GM23338 (cell line): ENCODE data around the gene R3HDM2. TPM values are rescaled to one million over a fixed set of nuclear protein-coding genes. Genes with fewer than 3 reads are reported as not detected.

Experiments used
- ATAC-seq: fragments of 200-7000 bp; cut with Tn5 transposase; 3 replicates; pipeline ENCODE4 v1.9.1; 2020
- DNase-seq: peaks from one replicate; pipeline ENCODE4 v3.0.0-alpha.2; 2015; ENCODE audit warnings: low spot score
- H2AFZ ChIP-seq: fragments of 200-600 bp; sonication (generic); 2 replicates; pipeline ENCODE4 v1.8.0; 2016; ENCODE audit warnings: antibody characterized with exemption, mild to moderate bottlenecking, moderate library complexity
- H3F3A ChIP-seq: fragments of 200-600 bp; sonication (generic); replicated peaks from 2 replicates; pipeline ENCODE4 v1.8.0; 2017; ENCODE audit warnings: antibody characterized with exemption, mixed run types, low read depth
- H3K27ac ChIP-seq: fragments of 200-600 bp; sonication (generic); 2 replicates; pipeline ENCODE4 v1.6.1; 2016; ENCODE audit warnings: low read depth
- H3K27me3 ChIP-seq: fragments of 200-600 bp; sonication (generic); 2 replicates; pipeline ENCODE4 v1.8.0; 2016; ENCODE audit warnings: mild to moderate bottlenecking, mixed run types, moderate library complexity; ENCODE audit not compliant: insufficient read depth
- H3K36me3 ChIP-seq: fragments of 200-600 bp; sonication (generic); 2 replicates; pipeline ENCODE4 v1.8.0; 2016; ENCODE audit warnings: mild to moderate bottlenecking; ENCODE audit not compliant: insufficient read depth
- H3K4me1 ChIP-seq: fragments of 200-600 bp; sonication (generic); 2 replicates; pipeline ENCODE4 v1.8.0; 2016; ENCODE audit warnings: mild to moderate bottlenecking, moderate library complexity; ENCODE audit not compliant: insufficient read depth
- H3K4me2 ChIP-seq: fragments of 200-600 bp; sonication (generic); 2 replicates; pipeline ENCODE4 v1.7.1; 2017; ENCODE audit warnings: mixed run types
- H3K4me3 ChIP-seq: fragments of 200-600 bp; sonication (generic); 2 replicates; pipeline ENCODE4 v1.6.1; 2016; ENCODE audit warnings: mixed run types
- H3K79me2 ChIP-seq: fragments of 200-600 bp; sonication (generic); replicated peaks from 2 replicates; pipeline ENCODE4 v1.8.0; 2017; ENCODE audit warnings: mild to moderate bottlenecking; ENCODE audit not compliant: insufficient read depth
- H3K9me2 ChIP-seq: fragments of 200-600 bp; sonication (generic); 2 replicates; pipeline ENCODE4 v1.8.0; 2017; ENCODE audit not compliant: insufficient read depth
- H4K20me1 ChIP-seq: fragments of 200-600 bp; sonication (generic); replicated peaks from 2 replicates; pipeline ENCODE4 v1.8.0; 2017; ENCODE audit warnings: mild to moderate bottlenecking; ENCODE audit not compliant: insufficient read depth
- H3K27ac Mint-ChIP-seq: 2 replicates; pipeline ENCODE4 v1.8.0; 2020; ENCODE audit warnings: inconsistent platforms, mild to moderate bottlenecking, moderate library complexity, mixed read lengths
- H3K27me3 Mint-ChIP-seq: 3 replicates; pipeline ENCODE4 v1.8.0; 2022; ENCODE audit warnings: low read depth, mild to moderate bottlenecking, moderate library complexity, mixed read lengths, inconsistent platforms; ENCODE audit not compliant: insufficient read depth, poor library complexity
- H3K36me3 Mint-ChIP-seq: 3 replicates; pipeline ENCODE4 v1.8.0; 2021; ENCODE audit warnings: low read depth, mild to moderate bottlenecking, inconsistent platforms, moderate library complexity, mixed read lengths
- H3K4me1 Mint-ChIP-seq: 3 replicates; pipeline ENCODE4 v1.8.0; 2020; ENCODE audit warnings: mild to moderate bottlenecking, inconsistent platforms, mixed read lengths
- H3K4me3 Mint-ChIP-seq: 3 replicates; pipeline ENCODE4 v1.8.0; 2021; ENCODE audit warnings: moderate library complexity, mild to moderate bottlenecking, inconsistent platforms, mixed read lengths
- H3K9me3 Mint-ChIP-seq: 3 replicates; pipeline ENCODE4 v1.8.0; 2020; ENCODE audit warnings: moderate library complexity, mild to moderate bottlenecking, inconsistent platforms, mixed read lengths
- CREB1 ChIP-seq: fragments of 250-450 bp; sonication (Bioruptor Pico); IDR thresholded peaks from 2 replicates; pipeline ENCODE4 v1.5.0; 2020; ENCODE audit warnings: low read depth, mild to moderate bottlenecking, moderate library complexity
- NANOG ChIP-seq: IDR thresholded peaks from 2 replicates; pipeline ENCODE4 v1.6.1; 2016; ENCODE audit warnings: antibody characterized with exemption, borderline replicate concordance
- STAT1 ChIP-seq: IDR thresholded peaks from one replicate; pipeline ENCODE4 v1.6.1; 2016; ENCODE audit warnings: antibody characterized with exemption; ENCODE audit not compliant: unreplicated experiment
- polyA plus RNA-seq: library from polyadenylated mRNA; unstranded; fragments of >200 nt; fragmentation: Nextera tagmentation; extraction: Ambion mirVana; gene quantifications from 2 replicates; pipeline ENCODE4 v1.2.1, GENCODE V29; 2016
- total RNA-seq: library from RNA; depleted of rRNA; stranded (reverse); fragments of >200 nt; shearing (Covaris generic); gene quantifications from 2 replicates; pipeline ENCODE4 v1.2.3, GENCODE V29; 2014
- TF ChIP-seq, protein P1 (sequence below), 2 experiments: fragments of 200-600 bp in 1 of 2; sonication (generic) in 1 of 2; conservative IDR thresholded peaks; 2 replicates each; pipeline versions ENCODE4 v1.5.1 to v1.6.1; 2016 to 2017; ENCODE audit warnings: antibody characterized with exemption in 2 of 2, low read depth in 2 of 2, mild to moderate bottlenecking in 2 of 2, moderate library complexity in 1 of 2
- TF ChIP-seq, protein P2 (sequence below): IDR thresholded peaks from 2 replicates; pipeline ENCODE4 v1.6.1; 2016; ENCODE audit warnings: antibody characterized with exemption

The R3HDM2 gene
- total and polyA plus RNA-seq, 2 experiments from 2014 or later = 9.6 to 19.6 TPM

DNA sequence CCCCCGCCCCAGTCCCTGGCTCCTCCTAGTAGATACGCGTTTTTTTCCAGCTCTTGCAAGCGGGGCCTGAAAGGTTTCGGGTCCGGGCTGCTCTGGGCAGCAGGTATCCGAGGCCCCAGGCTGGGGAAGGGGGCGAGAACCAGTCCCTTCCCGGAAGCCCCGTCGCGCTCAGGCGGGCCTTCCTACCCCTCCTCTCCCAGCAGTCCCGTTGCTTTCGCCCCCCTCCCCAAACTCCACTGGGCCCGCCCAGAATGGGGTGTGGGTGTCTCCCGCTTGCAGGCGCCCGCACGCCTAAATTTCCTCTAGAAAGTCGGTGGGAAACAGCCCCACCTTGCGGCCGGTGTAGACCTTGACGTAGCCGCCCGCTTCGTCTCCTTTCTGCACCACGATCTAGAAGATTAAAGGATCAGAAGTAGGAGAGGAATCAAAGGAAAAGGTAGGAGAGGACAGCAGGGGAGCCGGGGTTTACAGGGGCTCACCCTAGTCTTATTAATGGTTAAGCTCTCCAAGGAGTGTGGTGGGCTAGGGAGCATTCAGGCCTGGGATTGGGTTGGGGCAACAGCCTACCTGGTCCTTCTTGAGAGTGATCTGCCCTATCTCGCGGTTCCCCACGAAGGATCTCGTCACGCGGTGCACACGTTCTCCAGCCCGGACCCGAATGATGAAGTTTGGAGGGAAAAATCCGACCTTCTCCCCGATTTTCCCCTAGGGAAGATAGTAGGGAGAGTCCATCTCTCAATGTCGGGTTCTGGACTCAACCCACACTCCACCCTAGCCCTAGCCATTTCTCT lies 187.1 kb downstream of the R3HDM2 start:
- Mint-ChIP-seq H3K27me3 (peaks cover 72% of the 10 kb centered on the region), H3K36me3 (no peaks in the 10 kb centered on the region; the same call in 2 of the 3 replicates), H3K27ac (no peak overlapping the region), H3K4me3 (peak overlapping the region; percentile 79), H3K4me1 (peaks cover 60% of the 10 kb centered on the region), H3K9me3 (no peaks in the 10 kb centered on the region)
- peak; percentile 17 for ATAC-seq
- Histone ChIP-seq H3K4me3 (peak overlapping the region; percentile 85), H3K4me2 (peak overlapping the region; percentile 99), H2AFZ (peak overlapping the region; percentile 14; the same call in 1 of the 2 replicates), H4K20me1 (no peaks in the 10 kb centered on the region; the same call in 1 of the 2 replicates), H3K79me2 (no peaks in the 10 kb centered on the region), H3K36me3 (no peaks in the 10 kb centered on the region), H3F3A (peaks cover 11% of the 10 kb centered on the region), H3K27ac (no peak overlapping the region), H3K27me3 (peaks cover 54% of the 10 kb centered on the region), H3K9me2 (no peaks in the 10 kb centered on the region), H3K4me1 (peaks cover 42% of the 10 kb centered on the region)
- TF ChIP-seq, protein P1, sequence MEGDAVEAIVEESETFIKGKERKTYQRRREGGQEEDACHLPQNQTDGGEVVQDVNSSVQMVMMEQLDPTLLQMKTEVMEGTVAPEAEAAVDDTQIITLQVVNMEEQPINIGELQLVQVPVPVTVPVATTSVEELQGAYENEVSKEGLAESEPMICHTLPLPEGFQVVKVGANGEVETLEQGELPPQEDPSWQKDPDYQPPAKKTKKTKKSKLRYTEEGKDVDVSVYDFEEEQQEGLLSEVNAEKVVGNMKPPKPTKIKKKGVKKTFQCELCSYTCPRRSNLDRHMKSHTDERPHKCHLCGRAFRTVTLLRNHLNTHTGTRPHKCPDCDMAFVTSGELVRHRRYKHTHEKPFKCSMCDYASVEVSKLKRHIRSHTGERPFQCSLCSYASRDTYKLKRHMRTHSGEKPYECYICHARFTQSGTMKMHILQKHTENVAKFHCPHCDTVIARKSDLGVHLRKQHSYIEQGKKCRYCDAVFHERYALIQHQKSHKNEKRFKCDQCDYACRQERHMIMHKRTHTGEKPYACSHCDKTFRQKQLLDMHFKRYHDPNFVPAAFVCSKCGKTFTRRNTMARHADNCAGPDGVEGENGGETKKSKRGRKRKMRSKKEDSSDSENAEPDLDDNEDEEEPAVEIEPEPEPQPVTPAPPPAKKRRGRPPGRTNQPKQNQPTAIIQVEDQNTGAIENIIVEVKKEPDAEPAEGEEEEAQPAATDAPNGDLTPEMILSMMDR (conservative IDR thresholded peaks at IDR 0.05; ENCODE audit: low read depth in 2 of 2) = peak; percentile 88 to 90
- TF ChIP-seq, protein P2, sequence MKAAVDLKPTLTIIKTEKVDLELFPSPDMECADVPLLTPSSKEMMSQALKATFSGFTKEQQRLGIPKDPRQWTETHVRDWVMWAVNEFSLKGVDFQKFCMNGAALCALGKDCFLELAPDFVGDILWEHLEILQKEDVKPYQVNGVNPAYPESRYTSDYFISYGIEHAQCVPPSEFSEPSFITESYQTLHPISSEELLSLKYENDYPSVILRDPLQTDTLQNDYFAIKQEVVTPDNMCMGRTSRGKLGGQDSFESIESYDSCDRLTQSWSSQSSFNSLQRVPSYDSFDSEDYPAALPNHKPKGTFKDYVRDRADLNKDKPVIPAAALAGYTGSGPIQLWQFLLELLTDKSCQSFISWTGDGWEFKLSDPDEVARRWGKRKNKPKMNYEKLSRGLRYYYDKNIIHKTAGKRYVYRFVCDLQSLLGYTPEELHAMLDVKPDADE = no peak
- TF ChIP-seq NANOG (no peak), CREB1 (CRISPR knock-in tag) (peak; percentile 77)
- DNase-seq = peak; percentile 95

DNA sequence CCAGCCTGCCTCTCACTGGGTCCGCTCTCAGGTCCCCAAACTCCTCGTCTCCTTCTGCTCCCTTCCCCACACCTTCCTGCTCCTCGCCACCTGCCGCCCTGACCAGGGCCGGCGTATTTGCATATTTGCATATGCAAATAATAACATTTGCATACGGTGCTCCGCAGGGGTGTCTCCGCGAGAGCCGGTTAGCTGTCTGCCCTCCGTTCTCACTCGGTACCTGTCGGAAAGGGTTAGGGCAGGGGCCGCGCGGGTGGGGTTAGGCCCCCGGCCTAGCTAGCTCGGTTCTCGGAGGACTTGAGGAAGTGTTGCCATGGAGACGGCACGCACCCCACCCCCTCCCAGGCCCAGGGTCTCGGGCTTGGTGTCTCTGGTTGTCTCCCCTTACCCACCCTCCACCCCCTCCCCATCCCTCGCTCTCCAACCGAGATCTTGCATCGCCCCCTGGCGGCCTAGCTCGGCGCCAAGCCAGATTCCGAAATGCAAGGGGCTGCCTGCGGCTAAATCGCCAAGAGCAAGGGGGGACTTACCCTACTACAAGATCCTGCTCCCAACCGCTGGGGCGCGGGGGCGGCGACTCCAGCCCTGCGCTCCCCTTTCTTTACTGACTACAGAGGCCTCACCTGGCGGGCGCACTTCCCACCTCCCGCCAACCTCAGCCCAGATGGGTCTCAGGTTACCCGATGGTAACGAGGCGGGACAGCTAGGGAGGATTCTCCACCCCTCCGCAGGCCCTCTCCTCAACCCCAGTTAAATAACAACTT lies 188.0 kb downstream of the R3HDM2 start:
- Histone ChIP-seq H4K20me1 (no peaks in the 10 kb centered on the region; the same call in 1 of the 2 replicates), H3K4me3 (peak overlapping the region; percentile 85), H3K27me3 (peaks cover 63% of the 10 kb centered on the region), H3F3A (peaks cover 11% of the 10 kb centered on the region), H3K4me1 (peaks cover 39% of the 10 kb centered on the region), H3K9me2 (no peaks in the 10 kb centered on the region), H3K36me3 (no peaks in the 10 kb centered on the region), H3K79me2 (no peaks in the 10 kb centered on the region), H3K27ac (no peak overlapping the region), H3K4me2 (peak overlapping the region; percentile 99), H2AFZ (peak overlapping the region; percentile 14; the same call in 1 of the 2 replicates)
- no peaks in the 10 kb centered on the region for H3K9me3 Mint-ChIP-seq
- ATAC-seq (peak; percentile 28), DNase-seq (peak; percentile 96)
- no peak for TF ChIP-seq STAT1
- TF ChIP-seq, protein P1 (conservative IDR thresholded peaks at IDR 0.05; ENCODE audit: low read depth in 2 of 2) = peak; percentile 77 to 81
- peaks cover 75% of the 10 kb centered on the region for H3K27me3 Mint-ChIP-seq
- peaks cover 57% of the 10 kb centered on the region for H3K4me1 Mint-ChIP-seq
- H3K4me3 Mint-ChIP-seq = peak overlapping the region; percentile 79
- H3K36me3 Mint-ChIP-seq = no peaks in the 10 kb centered on the region; the same call in 2 of the 3 replicates
- peak overlapping the region; percentile 82; the same call in 1 of the 2 replicates for H3K27ac Mint-ChIP-seq
